Measurements from ENCODE around the gene INPP1.

Gene INPP1

DNA sequence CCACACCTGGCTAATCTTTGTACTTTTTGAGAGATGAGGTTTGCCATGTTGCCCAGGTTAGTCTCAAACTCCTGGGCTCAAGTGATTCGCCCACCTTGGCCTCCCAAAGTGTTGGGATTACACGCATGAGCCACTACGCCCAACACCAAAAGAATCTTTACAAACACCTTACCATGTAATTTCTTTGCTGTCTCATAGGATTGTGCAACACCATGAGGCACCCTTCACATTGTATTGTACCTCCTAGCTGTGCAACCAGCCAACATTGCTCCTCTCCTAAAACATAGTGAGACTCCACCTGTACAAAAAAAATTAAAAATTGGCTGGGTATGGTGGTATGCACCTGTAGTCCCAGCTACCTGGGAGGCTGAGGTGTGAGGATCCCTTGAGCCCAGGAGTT is 61.7 kb downstream of the INPP1 start:
- DNase-seq (ENCODE audit: low read depth) = no peak
- H3K4me3 ChIP-seq (ENCODE audit: control insufficient read depth, low read depth, low read length) = no peak overlapping the region
- TF ChIP-seq, protein P1, sequence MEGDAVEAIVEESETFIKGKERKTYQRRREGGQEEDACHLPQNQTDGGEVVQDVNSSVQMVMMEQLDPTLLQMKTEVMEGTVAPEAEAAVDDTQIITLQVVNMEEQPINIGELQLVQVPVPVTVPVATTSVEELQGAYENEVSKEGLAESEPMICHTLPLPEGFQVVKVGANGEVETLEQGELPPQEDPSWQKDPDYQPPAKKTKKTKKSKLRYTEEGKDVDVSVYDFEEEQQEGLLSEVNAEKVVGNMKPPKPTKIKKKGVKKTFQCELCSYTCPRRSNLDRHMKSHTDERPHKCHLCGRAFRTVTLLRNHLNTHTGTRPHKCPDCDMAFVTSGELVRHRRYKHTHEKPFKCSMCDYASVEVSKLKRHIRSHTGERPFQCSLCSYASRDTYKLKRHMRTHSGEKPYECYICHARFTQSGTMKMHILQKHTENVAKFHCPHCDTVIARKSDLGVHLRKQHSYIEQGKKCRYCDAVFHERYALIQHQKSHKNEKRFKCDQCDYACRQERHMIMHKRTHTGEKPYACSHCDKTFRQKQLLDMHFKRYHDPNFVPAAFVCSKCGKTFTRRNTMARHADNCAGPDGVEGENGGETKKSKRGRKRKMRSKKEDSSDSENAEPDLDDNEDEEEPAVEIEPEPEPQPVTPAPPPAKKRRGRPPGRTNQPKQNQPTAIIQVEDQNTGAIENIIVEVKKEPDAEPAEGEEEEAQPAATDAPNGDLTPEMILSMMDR (IDR thresholded peaks at IDR 0.05; ENCODE audit: control insufficient read depth, insufficient read depth, low read depth, low read length, missing control alignments) = no peak

DNA sequence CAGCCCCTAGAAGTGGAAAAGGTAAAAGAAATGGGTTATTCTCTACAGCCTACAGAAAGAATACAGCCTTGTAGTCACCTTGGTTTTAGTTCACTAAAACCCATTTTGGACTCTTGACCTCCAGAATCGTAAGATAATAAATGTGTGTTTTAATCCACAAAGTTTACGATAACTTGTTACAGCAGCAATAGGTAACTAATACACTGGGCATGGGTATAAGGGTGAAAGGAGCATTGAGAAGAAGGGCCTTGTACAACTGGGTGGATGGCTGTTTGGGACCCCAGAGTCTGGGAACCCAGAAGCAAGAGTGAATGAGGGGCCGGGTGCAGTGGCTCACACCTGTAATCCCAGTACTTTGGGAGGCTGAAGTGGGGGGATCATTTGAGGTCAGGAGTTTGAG is 62.6 kb downstream of the INPP1 start:
- H3K4me3 ChIP-seq (ENCODE audit: control insufficient read depth, low read depth, low read length) = no peak overlapping the region
- TF ChIP-seq, protein P1 (IDR thresholded peaks at IDR 0.05; ENCODE audit: control insufficient read depth, insufficient read depth, low read depth, low read length, missing control alignments) = no peak
- no peak for DNase-seq (ENCODE audit: low read depth)

DNA sequence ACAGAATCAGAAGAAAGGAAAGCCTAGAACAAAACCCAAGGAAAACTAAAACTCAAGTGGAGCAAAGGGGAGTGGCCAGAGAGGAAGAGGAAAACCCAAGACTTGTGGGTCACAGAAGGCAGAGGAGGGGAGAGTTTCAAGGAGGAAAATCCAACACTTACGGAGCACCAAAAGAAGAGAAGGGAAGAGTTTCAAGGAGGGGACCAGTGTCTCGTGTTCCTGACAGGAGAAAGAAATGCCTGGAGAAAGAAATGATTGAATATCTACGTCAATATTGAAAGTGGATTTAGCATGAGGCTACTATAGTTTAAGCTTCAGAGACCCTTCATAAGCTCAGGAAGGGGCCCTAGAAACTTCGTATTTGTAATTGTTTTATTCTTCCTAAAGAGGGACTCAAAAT is 63.4 kb downstream of the INPP1 start:
- TF ChIP-seq, protein P1 (IDR thresholded peaks at IDR 0.05; ENCODE audit: control insufficient read depth, insufficient read depth, low read depth, low read length, missing control alignments) = no peak
- no peak for DNase-seq (ENCODE audit: low read depth)
- no peak overlapping the region for H3K4me3 ChIP-seq (ENCODE audit: control insufficient read depth, low read depth, low read length)

DNA sequence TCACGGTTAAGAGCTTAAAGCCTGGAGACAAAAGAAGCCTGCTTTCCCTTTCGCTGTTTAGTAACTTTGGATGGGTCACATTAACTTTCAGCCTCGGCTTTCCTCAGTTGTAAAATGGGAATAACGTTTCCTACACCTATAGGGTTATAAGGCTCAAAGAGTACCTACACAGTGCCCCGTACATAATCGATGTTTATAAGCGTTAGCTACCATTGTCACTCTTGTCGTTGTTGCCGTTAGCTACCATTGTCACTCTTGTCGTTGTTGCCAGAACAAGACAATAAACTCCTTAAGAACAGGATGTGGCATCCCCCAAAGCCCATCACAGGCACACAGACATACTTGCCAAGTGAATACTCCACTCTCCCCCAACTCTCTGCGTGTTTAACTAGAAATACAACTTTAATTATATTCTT is 63.9 kb downstream of the INPP1 start:
- H3K4me3 ChIP-seq (ENCODE audit: control insufficient read depth, low read depth, low read length) = no peak overlapping the region
- TF ChIP-seq, protein P1 (IDR thresholded peaks at IDR 0.05; ENCODE audit: control insufficient read depth, insufficient read depth, low read depth, low read length, missing control alignments) = no peak
- DNase-seq (ENCODE audit: low read depth) = no peak

DNA sequence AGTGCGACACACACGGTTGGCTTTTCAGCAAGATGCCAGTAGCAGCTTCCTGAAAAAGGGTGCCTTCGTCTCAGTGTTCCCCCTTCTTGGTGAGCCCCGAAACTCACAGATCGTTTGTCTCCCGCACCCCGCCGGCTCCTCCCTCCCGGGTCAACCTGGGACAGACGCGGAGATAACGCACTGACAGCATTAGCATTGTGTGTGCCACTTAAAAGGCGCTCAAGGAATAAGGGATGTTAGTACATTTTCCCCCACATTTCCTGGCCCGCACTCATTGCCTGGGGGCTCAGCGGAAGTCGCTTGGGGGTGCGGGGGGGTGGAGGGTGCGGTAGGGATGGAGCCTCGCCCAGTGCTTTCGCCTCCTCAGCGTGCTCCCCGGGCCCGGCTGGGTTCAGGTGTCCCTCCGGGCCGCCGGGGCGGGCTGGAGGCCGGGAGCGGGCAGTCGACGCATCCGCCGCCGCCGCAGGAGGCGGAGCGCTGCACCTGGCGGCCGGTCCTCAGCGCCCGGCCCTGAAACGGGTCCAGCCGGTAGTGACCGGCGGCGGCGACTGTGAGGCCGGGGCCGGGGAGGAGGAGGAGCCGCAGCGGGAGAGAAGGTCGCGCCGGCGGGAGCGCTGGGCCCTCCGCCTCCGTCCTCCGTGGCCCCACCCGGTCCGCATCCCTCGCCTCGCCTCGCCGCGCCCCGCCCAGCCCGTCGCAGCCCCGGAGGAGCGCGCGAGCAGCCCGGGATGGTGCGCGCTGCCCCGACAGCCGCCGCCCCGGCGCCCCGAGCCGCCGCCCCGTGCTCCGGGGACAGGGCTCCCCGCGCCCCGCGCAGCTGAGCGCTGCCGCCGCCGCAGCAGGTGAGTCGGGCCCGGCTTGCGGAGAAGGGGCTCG is 64.5 kb downstream of the INPP1 start, which contains the start of gene MFSD6:
TSS of gene MFSD6 (plus strand) at position 694 of the 876 bp plus-strand sequence. CDS start 27,675 bp downstream, outside the sequence.
- TF ChIP-seq, protein P1 (IDR thresholded peaks at IDR 0.05; ENCODE audit: control insufficient read depth, insufficient read depth, low read depth, low read length, missing control alignments) = no peak
- H3K4me3 ChIP-seq (ENCODE audit: control insufficient read depth, low read depth, low read length) = peak within 1 kb of the TSS; percentile 64
- no peak for DNase-seq (ENCODE audit: low read depth)

DNA sequence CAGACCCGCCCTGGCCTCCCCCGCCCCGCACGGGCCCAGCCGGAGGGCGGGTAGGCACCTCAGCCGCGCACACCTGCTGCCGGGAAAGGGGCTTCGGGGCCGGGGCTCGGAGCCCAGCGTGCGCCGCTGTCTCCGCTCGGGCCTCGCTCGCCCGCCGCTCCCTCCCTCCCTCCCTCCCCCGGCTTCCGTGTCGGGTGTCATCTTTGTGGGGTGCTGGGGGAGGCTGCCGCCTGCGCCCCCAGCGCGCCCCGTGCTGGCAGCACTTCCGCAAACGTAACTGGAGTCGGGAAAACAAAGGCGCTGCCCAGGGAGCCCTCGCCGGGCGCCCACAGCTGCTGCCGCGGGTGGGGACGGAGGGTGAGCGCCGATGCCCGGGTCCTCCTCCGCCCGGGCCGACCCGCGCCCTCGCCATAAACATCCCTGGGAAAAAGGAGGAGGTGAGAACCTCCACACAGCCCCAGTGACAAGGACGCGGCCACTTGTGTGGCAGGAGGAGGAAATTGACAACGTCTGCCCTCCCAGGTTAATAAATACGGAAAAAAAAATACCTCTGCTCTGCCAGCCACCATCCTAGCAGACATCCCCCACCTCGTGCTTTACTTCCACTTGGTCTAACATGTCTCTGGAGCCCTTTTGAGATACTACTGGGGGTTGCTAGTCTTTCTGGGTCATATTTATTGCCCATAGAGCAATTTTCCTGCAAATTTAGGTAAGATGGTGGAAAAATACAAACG is 65.3 kb downstream of the INPP1 start:
- DNase-seq (ENCODE audit: low read depth) = no peak
- H3K4me3 ChIP-seq (ENCODE audit: control insufficient read depth, low read depth, low read length) = peak overlapping the region; percentile 64
- TF ChIP-seq, protein P1 (IDR thresholded peaks at IDR 0.05; ENCODE audit: control insufficient read depth, insufficient read depth, low read depth, low read length, missing control alignments) = no peak
